Measurements from ENCODE around the gene TLE5.

The TLE5 gene

GRCh38 chr19:3033595-3034405 is 28.5 kb downstream of the TLE5 start:
- Histone ChIP-seq H3K27me3 (ENCODE audit: insufficient read depth, poor library complexity, severe bottlenecking) (peaks cover 16% of the 10 kb centered on the region), H3K27ac (replicated peaks) (no peak overlapping the region), H3K4me3 (replicated peaks; ENCODE audit: insufficient read depth, low read length) (no peak overlapping the region)
- no peak for DNase-seq (ENCODE audit: low read depth in 1 of 2, low spot score in 1 of 2)
- TF ChIP-seq POLR2AphosphoS5 (IDR thresholded peaks at IDR 0.05; ENCODE audit: low read depth) (no peak), CTCF (IDR thresholded peaks at IDR 0.05; ENCODE audit: insufficient read depth, low read length) (no peak), SPI1 (IDR thresholded peaks at IDR 0.05; ENCODE audit: borderline replicate concordance, low read depth) (no peak), GABPA (IDR thresholded peaks at IDR 0.05; ENCODE audit: low read depth) (no peak), REST (IDR thresholded peaks at IDR 0.05; ENCODE audit: insufficient replicate concordance, low read depth) (no peak)

GRCh38 chr19:3031607-3031867 is 30.8 kb downstream of the TLE5 start:
- H3K4me3 ChIP-seq (replicated peaks; ENCODE audit: insufficient read depth, low read length) = no peak overlapping the region
- no peak for DNase-seq (ENCODE audit: low read depth in 1 of 2, low spot score in 1 of 2)
- TF ChIP-seq POLR2AphosphoS5 (IDR thresholded peaks at IDR 0.05; ENCODE audit: low read depth) (no peak), GABPA (IDR thresholded peaks at IDR 0.05; ENCODE audit: low read depth) (no peak)
- peaks cover 35% of the 10 kb centered on the region for H3K27me3 ChIP-seq (ENCODE audit: insufficient read depth, poor library complexity, severe bottlenecking)
- no peak overlapping the region for H3K27ac ChIP-seq (replicated peaks)

GRCh38 chr19:3029065-3029923 is 33.0 kb downstream of the TLE5 start, which contains the start of gene TLE2:
Gene TLE2 (minus strand): TSS chr19:3029280. CDS start chr19:3028904, 376 bp downstream.
- peaks cover 56% of the 10 kb centered on the region for H3K27me3 ChIP-seq (ENCODE audit: insufficient read depth, poor library complexity, severe bottlenecking)
- H3K4me3 ChIP-seq (replicated peaks; ENCODE audit: insufficient read depth, low read length) = no peak within 1 kb of the TSS
- DNase-seq (ENCODE audit: low read depth in 1 of 2, low spot score in 1 of 2) = no peak
- H3K27ac ChIP-seq (replicated peaks) = no peak within 1 kb of the TSS
- TF ChIP-seq CTCF (IDR thresholded peaks at IDR 0.05; ENCODE audit: insufficient read depth, low read length) = no peak

GRCh38 chr19:3028305-3029064 is 33.8 kb downstream of the TLE5 start:
- Histone ChIP-seq H3K27ac (replicated peaks) (no peak overlapping the region), H3K4me3 (replicated peaks; ENCODE audit: insufficient read depth, low read length) (no peak overlapping the region), H3K27me3 (ENCODE audit: insufficient read depth, poor library complexity, severe bottlenecking) (peaks cover 57% of the 10 kb centered on the region)
- TF ChIP-seq SPI1 (IDR thresholded peaks at IDR 0.05; ENCODE audit: borderline replicate concordance, low read depth) (no peak), GABPA (IDR thresholded peaks at IDR 0.05; ENCODE audit: low read depth) (no peak), CTCF (IDR thresholded peaks at IDR 0.05; ENCODE audit: insufficient read depth, low read length) (no peak), POLR2AphosphoS5 (IDR thresholded peaks at IDR 0.05; ENCODE audit: low read depth) (no peak), REST (IDR thresholded peaks at IDR 0.05; ENCODE audit: insufficient replicate concordance, low read depth) (no peak)
- DNase-seq (ENCODE audit: low read depth in 1 of 2, low spot score in 1 of 2) = no peak
